HG02884 (cell line): Measurements from ENCODE around the gene LARP1.
A peak's percentile ranks its signal among the peaks of the same experiment; 100 is the strongest.

ENCODE experiments used
- ATAC-seq: cut with Tn5 transposase; IDR thresholded peaks from one replicate; pipeline ENCODE4 v1.9.1; 2021; ENCODE audit warnings: mild to moderate bottlenecking, moderate library complexity; ENCODE audit not compliant: unreplicated experiment

The LARP1 gene

DNA sequence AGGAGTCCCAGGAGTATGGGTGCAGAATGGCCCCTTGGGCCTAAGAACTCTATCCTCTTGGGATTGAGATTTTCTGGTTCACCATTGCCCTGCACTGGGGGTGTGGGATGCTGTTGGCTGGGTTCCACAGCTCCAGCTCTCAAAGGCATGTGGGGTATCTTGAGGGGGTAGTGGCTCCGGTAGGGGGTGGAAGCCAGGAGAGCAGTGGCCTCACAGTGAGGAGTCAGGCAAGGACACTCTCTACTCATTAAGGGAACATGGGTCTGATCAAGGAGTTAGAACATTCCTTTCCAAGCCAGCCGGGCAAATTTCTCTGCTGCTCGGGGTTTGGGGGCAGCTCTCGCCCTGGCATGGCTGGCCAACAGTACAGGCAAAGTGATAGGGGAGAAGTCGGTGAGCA, 33.0 kb downstream of the LARP1 start:
- ATAC-seq: no peak

DNA sequence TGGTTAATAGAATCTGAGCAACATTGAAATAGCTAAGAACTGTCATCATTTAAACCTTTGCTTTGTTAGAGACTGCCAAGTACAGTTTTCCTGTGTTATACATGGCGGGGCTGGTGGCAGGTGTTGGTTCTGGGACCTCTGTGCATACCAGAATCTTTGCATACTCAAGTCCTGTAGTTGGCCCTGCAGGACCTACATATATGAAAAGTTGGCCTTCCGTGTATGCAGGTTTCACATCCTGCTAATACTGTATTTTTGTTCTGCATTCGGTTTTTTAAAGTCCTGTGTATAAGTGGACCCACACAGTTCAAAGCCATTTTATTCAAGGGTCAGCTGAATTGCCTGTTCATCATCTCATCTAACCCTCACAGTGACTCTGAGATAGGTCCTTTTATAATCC, 36.4 kb downstream of the LARP1 start:
- ATAC-seq: peak; percentile 85

DNA sequence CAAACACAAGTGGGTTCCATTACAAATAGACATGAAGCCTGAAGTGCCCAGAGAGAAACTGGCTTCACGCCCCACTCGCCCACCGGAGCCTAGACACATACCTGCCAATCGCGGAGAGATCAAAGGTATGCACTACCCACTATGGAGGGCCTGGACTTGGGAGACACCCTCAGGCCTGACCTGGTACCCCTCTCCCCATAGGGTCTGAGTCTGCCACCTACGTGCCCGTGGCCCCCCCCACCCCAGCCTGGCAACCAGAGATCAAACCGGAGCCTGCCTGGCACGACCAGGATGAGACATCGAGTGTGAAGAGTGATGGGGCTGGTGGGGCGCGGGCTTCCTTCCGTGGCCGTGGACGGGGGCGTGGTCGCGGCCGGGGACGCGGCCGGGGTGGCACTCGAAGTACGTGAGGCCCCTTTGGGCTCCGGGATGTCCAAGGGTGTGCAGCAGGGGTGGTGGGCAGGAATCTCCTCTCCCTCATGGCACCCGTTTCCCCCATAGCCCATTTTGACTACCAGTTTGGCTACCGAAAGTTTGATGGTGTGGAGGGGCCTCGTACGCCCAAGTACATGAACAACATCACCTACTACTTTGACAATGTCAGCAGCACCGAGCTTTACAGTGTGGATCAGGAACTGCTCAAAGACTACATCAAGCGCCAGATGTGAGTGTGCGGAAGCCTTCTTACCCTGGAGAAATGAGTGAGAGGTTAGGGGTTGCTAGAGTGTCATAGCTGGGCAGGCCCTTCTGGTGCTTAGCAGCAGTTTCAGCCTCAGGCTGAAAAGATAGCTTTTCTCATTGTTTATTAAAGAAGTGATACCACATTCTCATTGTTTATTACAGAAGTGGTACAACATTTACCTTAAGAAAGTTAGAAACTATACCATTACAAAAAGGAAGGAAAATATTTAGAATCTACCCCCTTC, 38.7 kb downstream of the LARP1 start:
- no peak for ATAC-seq

DNA sequence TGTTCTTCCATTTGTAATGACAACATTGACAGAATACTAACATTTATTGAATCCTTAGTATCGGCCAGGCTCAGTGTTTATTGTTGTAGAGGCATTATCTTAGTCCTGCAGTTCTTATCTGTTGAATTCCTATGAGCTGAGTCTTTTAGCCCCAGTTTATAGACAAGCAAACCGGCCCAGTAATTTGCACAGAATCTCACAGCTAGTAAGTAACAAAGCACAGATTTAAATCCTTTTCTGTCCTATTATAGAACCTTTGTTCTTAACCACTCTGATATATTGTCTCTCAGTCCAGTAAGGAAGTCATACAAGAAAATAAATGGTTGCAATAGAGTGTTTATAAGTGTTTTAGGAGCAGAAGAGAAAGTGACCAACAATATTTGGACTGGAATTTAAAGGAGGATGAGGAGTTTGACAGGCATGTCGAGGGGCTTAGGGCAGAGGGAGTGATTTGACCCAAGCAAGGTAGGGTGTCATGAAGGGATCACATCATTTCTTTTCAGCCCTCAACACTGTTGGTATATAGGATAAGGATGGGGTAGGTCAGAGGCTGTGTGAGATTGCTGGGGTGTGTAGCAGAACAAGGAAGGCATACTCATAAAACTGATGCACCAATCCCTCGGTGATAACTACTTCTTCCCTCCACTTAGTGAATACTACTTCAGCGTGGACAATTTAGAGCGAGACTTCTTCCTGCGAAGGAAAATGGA, 39.5 kb downstream of the LARP1 start:
- ATAC-seq: no peak

DNA sequence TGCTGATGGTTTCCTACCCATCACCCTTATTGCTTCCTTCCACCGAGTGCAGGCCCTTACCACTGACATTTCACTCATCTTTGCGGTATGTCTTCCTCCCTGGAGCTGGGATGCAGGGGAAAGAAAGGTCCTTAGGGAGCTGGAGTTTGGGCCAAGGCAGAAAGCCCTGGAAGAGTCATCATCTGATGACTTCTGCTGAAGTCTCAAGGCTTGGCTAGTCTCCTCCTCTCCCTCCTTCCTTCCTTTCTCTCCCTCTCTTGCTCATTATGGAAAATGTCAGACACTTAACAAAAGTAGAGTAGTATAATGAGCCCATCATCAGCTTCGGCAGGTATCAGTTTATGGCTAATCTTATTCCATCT, 40.0 kb downstream of the LARP1 start:
- ATAC-seq: no peak

DNA sequence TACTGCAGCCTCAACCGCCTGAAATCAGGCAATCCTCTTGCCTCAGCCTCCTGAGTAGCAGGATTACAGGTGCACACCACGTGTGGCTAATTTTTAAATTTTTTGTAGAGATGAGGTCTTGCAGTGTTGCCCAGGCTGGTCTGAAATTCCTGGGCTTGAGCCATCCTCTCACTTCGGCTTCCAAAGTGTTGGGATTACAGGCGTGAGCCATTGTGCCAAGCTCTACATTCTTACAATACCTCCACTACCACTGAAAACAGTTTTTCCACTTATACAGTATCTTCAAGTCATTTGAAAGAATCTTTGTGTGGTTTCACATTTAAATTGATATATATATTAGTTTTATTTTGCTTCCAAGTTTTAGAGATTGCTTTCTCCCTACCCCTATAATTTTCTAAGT, 42.6 kb downstream of the LARP1 start:
- ATAC-seq: no peak

DNA sequence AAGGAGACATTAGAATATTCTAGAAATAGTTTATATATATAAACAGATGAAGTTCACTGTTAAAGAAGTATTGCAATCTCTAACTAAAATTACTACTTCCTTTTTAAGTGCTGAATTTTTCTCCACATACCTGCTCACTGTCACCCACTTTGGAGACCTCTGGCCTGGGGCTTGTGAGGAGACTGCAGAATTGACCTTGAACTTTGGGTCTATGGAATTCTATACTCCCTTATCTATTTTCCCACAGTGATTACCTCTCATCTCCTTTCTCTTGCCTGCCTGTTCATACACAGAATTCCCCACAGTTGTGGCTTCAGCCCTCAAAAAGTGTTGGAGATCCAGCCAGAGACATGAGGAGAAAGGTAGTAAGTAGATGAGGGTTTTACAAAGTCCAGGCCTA, 45.4 kb downstream of the LARP1 start:
- no peak for ATAC-seq

DNA sequence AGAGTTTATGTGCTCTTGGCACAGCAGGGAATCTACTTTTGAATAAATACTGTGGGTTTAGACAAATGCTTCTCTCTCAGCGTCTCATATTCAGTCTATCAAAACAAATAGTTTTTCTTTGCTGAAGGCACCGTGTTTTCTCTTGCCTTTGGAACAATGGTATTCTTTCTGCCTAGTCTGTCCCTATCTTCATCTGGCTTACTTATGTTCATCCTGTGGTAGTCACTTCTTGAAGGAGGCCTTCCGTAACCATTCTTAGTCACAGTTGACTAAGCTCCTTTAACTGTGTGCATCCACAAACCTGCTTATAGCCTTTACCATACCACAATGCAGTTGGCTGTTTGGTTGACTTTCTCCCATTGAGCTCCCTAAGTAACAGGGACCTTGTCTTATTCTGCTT, 45.9 kb downstream of the LARP1 start:
- ATAC-seq: no peak

DNA sequence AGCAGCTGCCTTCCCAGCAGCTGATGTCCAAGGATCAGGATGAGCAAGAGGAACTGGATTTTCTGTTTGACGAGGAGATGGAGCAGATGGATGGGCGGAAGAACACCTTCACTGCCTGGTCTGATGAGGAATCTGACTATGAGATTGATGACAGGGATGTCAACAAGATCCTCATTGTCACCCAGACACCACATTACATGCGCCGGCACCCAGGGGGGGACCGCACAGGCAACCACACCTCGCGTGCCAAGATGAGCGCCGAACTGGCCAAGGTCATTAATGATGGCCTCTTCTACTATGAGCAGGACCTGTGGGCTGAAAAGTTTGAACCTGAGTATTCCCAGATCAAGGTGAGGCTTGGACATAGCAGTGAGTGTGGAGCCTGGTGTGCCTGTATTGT, 46.9 kb downstream of the LARP1 start:
- no peak for ATAC-seq

DNA sequence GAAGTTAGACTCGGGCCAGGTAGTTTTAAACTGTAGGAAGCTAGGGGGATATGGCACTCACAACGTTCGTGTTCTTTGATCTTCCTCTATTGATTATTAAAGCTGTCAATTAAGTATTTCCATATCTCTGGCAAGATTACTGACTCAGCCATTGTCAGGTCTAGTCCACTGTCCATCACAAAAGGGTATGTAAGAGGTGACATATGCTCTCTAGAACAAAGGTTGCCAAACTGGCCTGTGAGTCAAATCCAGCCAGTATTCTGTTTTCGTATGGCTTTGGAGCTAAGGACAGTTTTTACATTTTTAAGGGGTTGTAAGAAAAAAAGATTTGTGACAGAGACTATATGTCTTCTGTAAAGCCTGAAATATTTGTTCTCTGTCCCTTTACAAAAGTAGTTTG, 51.0 kb downstream of the LARP1 start:
- no peak for ATAC-seq

DNA sequence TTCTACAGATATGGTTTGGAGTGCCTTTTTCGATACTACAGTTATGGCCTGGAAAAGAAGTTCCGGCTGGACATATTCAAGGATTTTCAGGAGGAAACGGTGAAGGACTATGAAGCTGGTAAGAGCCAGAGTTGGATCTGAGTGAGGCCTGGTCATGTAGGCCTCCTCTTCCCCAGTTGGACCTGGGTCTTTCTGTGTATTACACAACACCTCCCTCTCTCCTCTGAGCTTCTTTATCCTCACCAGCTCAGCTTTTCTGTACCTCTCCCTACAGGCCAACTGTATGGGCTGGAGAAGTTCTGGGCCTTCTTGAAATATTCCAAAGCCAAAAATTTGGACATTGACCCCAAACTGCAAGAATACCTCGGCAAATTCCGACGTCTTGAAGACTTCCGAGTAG, 56.1 kb downstream of the LARP1 start:
- no peak for ATAC-seq

DNA sequence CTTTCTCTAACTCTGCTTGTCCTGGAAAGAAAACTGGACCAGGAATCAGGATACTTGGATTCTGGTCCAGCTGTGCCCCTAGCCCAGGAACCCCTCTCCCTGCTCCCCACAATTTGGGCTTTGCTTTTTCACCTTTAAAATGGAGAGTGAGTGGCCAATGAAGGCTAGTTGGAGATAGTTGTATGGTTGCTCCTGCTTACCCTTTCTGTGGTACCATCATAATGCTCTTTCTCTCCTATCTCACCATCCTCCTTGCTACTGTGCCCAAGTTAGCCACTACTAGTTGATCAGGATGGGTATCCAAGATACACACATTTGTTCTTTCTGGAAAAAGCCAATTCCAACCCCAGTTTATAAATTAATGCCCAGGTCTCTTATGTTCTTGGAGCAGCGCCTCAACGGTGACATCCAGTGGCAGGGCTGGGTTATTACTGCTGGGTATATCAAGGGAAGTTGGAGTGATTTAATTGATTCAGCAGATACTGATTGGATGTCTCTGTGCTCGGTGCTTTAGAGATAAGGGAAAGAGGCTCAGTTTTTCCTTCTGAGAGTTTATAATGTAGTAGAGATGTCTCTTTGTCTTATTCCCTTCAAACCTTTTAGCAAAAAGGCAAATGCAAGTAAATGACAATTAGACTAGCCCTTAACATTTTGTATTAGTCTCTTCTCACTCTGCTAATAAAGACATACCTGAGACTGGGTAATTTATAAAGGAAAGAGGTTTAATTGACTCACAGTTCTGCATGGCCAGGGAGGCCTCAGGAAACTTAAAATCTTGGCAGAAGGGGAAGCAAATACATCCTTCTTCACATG, 56.7 kb downstream of the LARP1 start:
- ATAC-seq: peak; percentile 56

DNA sequence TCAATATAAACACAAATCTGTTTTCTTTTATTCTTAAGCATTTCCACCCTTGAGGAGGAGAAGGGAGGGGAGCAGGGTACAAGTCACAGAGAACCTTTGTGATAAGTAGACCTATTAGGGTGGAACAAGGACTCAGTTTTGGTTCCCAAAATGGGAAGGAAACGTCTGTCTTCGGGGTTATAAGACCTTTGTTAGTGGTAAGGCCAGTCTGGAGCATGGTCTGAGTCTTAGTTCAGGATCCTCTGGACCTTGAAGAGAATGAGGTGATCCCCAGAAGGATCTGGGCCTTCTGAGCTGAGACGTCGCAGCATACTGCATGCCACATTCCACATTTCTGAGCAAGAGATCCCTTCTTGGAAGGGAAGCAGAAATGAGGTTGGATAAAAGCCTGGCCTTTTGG, 58.0 kb downstream of the LARP1 start:
- no peak for ATAC-seq

DNA sequence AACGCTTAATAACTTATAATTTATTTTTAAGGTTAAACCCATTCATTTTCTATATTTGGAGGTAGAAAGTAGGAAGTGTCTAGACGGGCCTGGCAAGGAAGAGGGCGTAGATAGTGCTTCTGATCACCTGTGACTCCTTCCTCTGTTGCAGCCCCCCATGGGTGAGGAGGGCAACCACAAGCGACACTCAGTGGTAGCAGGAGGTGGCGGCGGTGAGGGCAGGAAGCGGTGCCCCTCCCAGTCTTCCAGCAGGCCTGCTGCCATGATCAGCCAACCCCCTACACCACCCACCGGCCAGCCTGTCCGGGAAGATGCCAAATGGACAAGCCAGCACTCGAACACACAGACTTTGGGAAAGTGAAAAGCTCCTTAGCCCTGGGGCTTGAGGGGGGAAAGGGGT, 58.6 kb downstream of the LARP1 start:
- ATAC-seq: no peak

DNA sequence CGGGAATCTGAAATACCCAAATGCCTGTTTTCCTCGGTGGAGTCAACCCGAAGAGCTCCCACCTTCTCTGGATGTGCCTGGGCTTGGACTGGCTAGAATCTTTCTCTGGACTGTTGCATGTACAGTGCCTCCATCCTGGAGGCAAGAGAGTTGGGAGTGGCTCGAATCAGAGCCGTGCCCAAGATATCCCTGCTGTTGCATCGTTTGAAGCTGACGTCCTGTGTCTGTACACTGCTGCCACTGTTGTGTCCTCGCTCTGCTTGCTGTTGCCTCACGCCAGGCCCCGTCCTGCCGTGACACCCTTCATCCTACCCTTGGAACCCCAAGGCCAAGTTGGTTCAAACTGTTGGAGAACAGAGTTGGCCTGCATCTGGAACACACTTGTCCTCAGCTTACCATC, 59.8 kb downstream of the LARP1 start:
- no peak for ATAC-seq

DNA sequence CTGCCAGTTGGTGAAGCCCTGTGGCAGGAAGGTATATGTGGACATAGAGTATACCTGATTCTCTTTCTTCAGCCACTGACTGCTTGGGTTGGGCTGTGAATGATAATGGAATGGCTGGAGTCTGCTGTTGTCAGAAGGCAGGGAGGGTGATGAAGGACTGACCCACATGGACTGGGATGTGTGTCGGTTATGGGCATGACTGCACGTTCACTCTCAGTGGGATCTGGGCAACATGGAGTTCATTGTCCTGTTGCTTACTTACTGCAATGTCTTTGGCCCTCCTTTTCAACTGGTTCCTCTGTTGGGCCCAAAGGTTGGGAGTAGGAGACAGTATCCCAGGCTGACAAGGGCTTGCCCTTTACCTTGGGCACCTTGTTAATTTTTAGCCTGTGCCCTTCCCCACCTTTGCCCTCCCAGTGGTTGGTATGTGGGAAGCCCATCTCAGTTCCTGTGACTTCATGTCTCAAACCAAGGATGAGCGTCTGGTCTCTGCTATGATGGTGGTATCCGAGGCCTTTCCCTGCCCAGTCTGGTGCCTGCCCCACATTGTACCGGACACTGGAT, 60.6 kb downstream of the LARP1 start:
- no peak for ATAC-seq

DNA sequence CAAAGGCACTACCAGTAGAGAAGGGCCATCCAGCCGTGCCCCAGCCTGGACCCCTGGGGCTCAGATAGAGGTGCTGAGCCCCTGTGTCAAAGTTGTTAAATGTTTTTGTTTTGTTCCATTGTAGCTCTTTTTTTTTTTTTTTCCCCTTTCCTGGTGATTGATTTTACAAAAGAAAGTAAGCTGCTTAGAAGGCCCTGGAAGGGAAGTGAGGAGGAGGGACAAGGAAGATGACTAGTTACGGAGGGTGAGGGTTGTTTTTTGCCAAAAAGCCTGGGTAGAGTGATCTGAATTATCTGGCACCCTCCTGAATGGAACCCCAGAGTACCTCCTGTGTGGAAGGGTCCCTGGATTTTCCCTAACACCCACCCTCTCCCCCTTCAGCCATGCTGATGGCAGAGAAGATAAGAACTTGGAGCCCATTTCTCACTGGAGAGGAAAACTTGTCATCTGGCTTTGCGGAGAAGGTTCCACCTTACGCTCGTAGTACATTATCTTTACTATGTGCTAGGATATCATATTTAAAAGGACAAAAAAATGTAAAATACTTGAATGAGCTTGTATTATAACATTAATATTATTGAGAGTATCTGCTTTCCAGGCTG, 61.8 kb downstream of the LARP1 start:
- no peak for ATAC-seq

DNA sequence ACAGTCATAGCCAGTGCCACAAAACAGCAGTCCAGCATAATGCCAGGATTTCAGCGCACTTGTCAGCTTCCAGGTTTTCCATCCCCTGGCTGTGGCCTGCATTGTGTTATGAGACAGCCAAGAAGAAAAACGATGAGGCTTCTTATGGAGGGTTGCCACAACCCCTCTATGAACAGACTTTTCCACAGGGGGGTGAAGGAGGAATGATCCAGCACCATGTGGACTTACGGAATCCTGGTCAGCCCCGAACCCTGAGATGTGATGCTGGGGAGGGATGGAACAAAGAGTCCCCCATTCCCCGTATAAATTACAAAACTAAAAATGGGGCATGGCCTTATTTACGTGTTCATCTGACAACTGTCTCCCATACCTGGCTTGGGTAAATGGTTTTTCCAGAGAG, 62.6 kb downstream of the LARP1 start:
- no peak for ATAC-seq

DNA sequence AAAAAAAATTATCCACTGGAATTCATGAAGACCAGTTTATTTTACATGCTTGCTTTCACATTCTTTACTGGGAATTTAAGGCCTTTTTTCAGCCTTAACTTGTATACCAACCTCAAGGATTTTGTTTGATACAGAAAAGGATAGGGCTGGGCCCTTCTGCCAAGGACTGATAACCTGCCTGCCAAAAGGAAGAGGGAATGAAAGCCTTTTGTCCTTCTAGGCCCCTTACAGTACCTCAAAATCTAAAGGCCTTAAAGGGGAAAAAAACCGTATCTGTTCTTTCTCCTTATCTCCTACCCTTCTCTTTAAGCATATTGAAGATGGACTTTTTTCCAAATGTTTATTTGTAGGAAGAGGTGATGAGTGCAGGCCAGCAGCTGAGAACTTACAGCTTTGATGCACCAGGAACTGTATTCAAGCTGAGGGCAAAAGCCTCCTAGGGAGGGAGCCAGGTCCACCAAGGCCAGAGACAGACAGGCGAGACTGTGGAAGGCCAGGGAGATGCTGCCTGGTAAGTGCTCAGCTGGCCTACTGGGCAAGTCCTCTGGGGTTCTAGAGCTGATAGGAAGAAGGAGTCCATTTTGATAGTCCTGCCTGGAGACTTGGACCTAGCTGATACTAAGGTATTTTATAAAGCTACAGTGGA, 63.4 kb downstream of the LARP1 start:
- ATAC-seq: no peak

DNA sequence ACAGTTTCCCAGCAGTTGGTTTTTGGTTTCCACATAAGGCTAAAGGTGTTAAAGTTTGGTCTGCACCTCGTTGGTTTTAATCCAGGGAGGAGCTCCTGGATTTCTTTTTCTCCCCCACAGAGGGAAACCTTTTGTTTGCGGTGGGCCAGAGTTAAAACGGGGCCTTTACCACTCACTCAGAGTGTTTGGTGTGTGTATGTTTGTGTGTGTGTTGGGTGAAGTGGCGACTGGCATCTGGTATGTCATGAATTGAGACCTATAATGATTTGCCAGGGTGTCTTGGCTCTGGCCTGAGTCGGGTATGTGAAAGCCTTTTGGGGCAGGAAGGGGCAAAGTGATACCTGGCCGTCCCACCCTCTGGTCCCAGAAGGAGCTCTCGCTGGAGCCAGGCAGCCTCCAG, 64.4 kb downstream of the LARP1 start:
- no peak for ATAC-seq
